ENCODE data around the gene UNCX. TPM values are rescaled to one million over a fixed set of nuclear protein-coding genes. Genes with fewer than 3 reads are reported as not detected.

The UNCX gene
- total RNA-seq, 1 experiment from 2014 or later = 1.9 TPM

GRCh38 chr7:1238931-1239802 is 6.5 kb downstream of the UNCX start:
- peaks cover 69% of the 10 kb centered on the region for H3K4me1 ChIP-seq (ENCODE audit: insufficient read depth, low read length, poor library complexity, severe bottlenecking)
- TF ChIP-seq EZH2 (IDR thresholded peaks at IDR 0.05; ENCODE audit: borderline replicate concordance, low read depth, low read length, poor library complexity, severe bottlenecking) = peak; percentile 93
- TF ChIP-seq CTCF (conservative IDR thresholded peaks at IDR 0.05; ENCODE audit: low read depth, low read length) = no peak
- POLR2A ChIA-PET (ENCODE audit: low non-redundant PET) = no interaction called here
- BruUV-seq (replicated peaks) = no TSS peak
- intact Hi-C loops (cut with micrococcal nuclease; ENCODE audit: unreplicated experiment) = no loop called here
- no peak overlapping the region for H3K27ac ChIP-seq (ENCODE audit: low read depth, low read length, poor library complexity, severe bottlenecking)
- CTCF ChIA-PET = no interaction called here
- DNase-seq (ENCODE audit: low spot score) = no peak
- no peak overlapping the region for H3K4me3 ChIP-seq (ENCODE audit: low read depth, low read length, poor library complexity, severe bottlenecking)
- H3K36me3 ChIP-seq (ENCODE audit: insufficient read depth, low read length, poor library complexity, severe bottlenecking) = no peaks in the 10 kb centered on the region
- H3K9me3 ChIP-seq (ENCODE audit: low read depth, low read length, poor library complexity, severe bottlenecking) = no peaks in the 10 kb centered on the region
- peaks cover 92% of the 10 kb centered on the region for H3K27me3 ChIP-seq (replicated peaks; ENCODE audit: insufficient read depth, low read depth, low read length, poor library complexity)

- Histone ChIP-seq H3K27ac (ENCODE audit: low read depth, low read length, poor library complexity, severe bottlenecking) (no peak overlapping the region), H3K9me3 (ENCODE audit: low read depth, low read length, poor library complexity, severe bottlenecking) (no peaks in the 10 kb centered on the region), H3K4me1 (ENCODE audit: insufficient read depth, low read length, poor library complexity, severe bottlenecking) (peaks cover 67% of the 10 kb centered on the region), H3K4me3 (ENCODE audit: low read depth, low read length, poor library complexity, severe bottlenecking) (no peak overlapping the region), H3K27me3 (replicated peaks; ENCODE audit: insufficient read depth, low read depth, low read length, poor library complexity) (peaks cover 91% of the 10 kb centered on the region), H3K36me3 (ENCODE audit: insufficient read depth, low read length, poor library complexity, severe bottlenecking) (no peaks in the 10 kb centered on the region)
- DNase-seq (ENCODE audit: low spot score) = no peak
- intact Hi-C loops (cut with micrococcal nuclease; ENCODE audit: unreplicated experiment) = no loop called here
- no TSS peak for BruUV-seq (replicated peaks)
- POLR2A ChIA-PET (ENCODE audit: low non-redundant PET) = no interaction called here
- TF ChIP-seq CTCF (conservative IDR thresholded peaks at IDR 0.05; ENCODE audit: low read depth, low read length) = no peak
- TF ChIP-seq EZH2 (IDR thresholded peaks at IDR 0.05; ENCODE audit: borderline replicate concordance, low read depth, low read length, poor library complexity, severe bottlenecking) = no peak
- CTCF ChIA-PET = no interaction called here
Observed at GRCh38 chr7:1239803-1240516, 7.3 kb downstream of the UNCX start.

- BruUV-seq (replicated peaks) = no TSS peak
- no peak for DNase-seq (ENCODE audit: low spot score)
- Histone ChIP-seq H3K4me3 (ENCODE audit: low read depth, low read length, poor library complexity, severe bottlenecking) (no peak overlapping the region), H3K27ac (ENCODE audit: low read depth, low read length, poor library complexity, severe bottlenecking) (no peak overlapping the region), H3K36me3 (ENCODE audit: insufficient read depth, low read length, poor library complexity, severe bottlenecking) (no peaks in the 10 kb centered on the region), H3K27me3 (replicated peaks; ENCODE audit: insufficient read depth, low read depth, low read length, poor library complexity) (peaks cover 89% of the 10 kb centered on the region), H3K9me3 (ENCODE audit: low read depth, low read length, poor library complexity, severe bottlenecking) (no peaks in the 10 kb centered on the region), H3K4me1 (ENCODE audit: insufficient read depth, low read length, poor library complexity, severe bottlenecking) (peaks cover 60% of the 10 kb centered on the region)
- ChIA-PET POLR2A (ENCODE audit: low non-redundant PET) (no interaction called here), CTCF (no interaction called here)
- intact Hi-C loops (cut with micrococcal nuclease; ENCODE audit: unreplicated experiment) = no loop called here
- TF ChIP-seq EZH2 (IDR thresholded peaks at IDR 0.05; ENCODE audit: borderline replicate concordance, low read depth, low read length, poor library complexity, severe bottlenecking) (peak; percentile 77), CTCF (conservative IDR thresholded peaks at IDR 0.05; ENCODE audit: low read depth, low read length) (no peak)
Observed at GRCh38 chr7:1240517-1241257, 8.0 kb downstream of the UNCX start.
